Esophagus muscularis mucosa (tissue), 3 donors: Measurements from ENCODE around the gene ANK2.

ENCODE experiments used
- CTCF ChIP-seq, 3 experiments: fragments of 200-600 bp in 2 of 3; fragments of 450-650 bp in 1 of 3; sonication (generic) in 2 of 3; IDR thresholded peaks; one replicate each; pipeline ENCODE4 v1.5.1; 2017 to 2019; ENCODE audit warnings: antibody characterized with exemption in 3 of 3, mild to moderate bottlenecking in 2 of 3, moderate library complexity in 1 of 3
- EP300 ChIP-seq: sonication (generic); formaldehyde crosslinking; IDR thresholded peaks from one replicate; pipeline ENCODE4 v1.6.1; 2017; ENCODE audit warnings: antibody characterized with exemption

GRCh38 chr4:113012786-113013185 lies 36.7 kb upstream of the ANK2 start:
- TF ChIP-seq CTCF (IDR thresholded peaks at IDR 0.05) (no peak), EP300 (no peak)
